H1 (cell line): ENCODE results near the gene PHLDA3. TPM values are rescaled to one million over a fixed set of nuclear protein-coding genes. Genes with fewer than 3 reads are reported as not detected.

Experiments
- CHD2 ChIP-seq: IDR thresholded peaks from 2 replicates; pipeline ENCODE4 v1.6.1; 2012; ENCODE audit warnings: low read length, improper control_type of control experiment
- CHD7 ChIP-seq: fragments of 300-600 bp; sonication (generic); IDR thresholded peaks from 2 replicates; pipeline ENCODE4 v1.7.1; 2012; ENCODE audit warnings: low read length, moderate library complexity, mild to moderate bottlenecking, inconsistent platforms; ENCODE audit not compliant: insufficient replicate concordance
- EP300 ChIP-seq, 2 experiments: IDR thresholded peaks; 1 replicate in 1 of 2; 2 replicates in 1 of 2; pipeline ENCODE4 v1.6.1; 2011 to 2012; ENCODE audit warnings: low read depth in 2 of 2, low read length in 2 of 2, mild to moderate bottlenecking in 2 of 2, borderline replicate concordance in 1 of 2, inconsistent platforms in 1 of 2, moderate library complexity in 1 of 2
- NANOG ChIP-seq: IDR thresholded peaks from 2 replicates; pipeline ENCODE4 v1.6.1; 2011; ENCODE audit warnings: low read length, low read depth, mild to moderate bottlenecking, inconsistent platforms; ENCODE audit not compliant: insufficient read depth, poor library complexity, severe bottlenecking
- RAD21 ChIP-seq, 2 experiments: IDR thresholded peaks in 1 of 2; conservative IDR thresholded peaks in 1 of 2; 2 replicates each; pipeline ENCODE4 v1.6.1; 2011; ENCODE audit warnings: low read depth in 2 of 2, low read length in 2 of 2, improper control_type of control experiment in 1 of 2, inconsistent platforms in 1 of 2, mild to moderate bottlenecking in 1 of 2, moderate library complexity in 1 of 2
- SP4 ChIP-seq: IDR thresholded peaks from 2 replicates; pipeline ENCODE4 v1.6.1; 2012; ENCODE audit warnings: low read length, inconsistent platforms
- SUZ12 ChIP-seq: fragments of 200-600 bp; sonication (generic); IDR thresholded peaks from 2 replicates; pipeline ENCODE4 v1.6.1; 2012; ENCODE audit warnings: mild to moderate bottlenecking, inconsistent platforms, low read length, moderate library complexity, mixed read lengths
- polyA plus RNA-seq, 7 experiments: library from polyadenylated mRNA; depleted of rRNA in 3 of 7; stranded (reverse) in 5 of 7; unstranded in 2 of 7; fragments of >200 nt in 5 of 7; fragments of 200-250 nt in 2 of 7; gene quantifications; 1 replicate in 5 of 7; 2 replicates in 1 of 7; 4 replicates in 1 of 7; pipeline versions ENCODE4 v1.2.1 to v1.2.3, GENCODE V29; 2011 to 2013; ENCODE audit warnings: missing spikeins in 2 of 7, mixed read lengths in 2 of 7
- total RNA-seq: library from RNA; stranded (reverse); fragmentation: NEBNext Ultra II Directional; extraction: Animal tissue kit (Norgen Biotek cat#: 25700); gene quantifications from 2 replicates; pipeline ENCODE4 v1.2.1, GENCODE V29; 2021

The PHLDA3 gene
- total and polyA plus RNA-seq, 2 of the 8 experiments (the other 6 are each of a cell fraction or from before 2014, with no cell fraction given): 25.5 to 27.5 TPM

DNA sequence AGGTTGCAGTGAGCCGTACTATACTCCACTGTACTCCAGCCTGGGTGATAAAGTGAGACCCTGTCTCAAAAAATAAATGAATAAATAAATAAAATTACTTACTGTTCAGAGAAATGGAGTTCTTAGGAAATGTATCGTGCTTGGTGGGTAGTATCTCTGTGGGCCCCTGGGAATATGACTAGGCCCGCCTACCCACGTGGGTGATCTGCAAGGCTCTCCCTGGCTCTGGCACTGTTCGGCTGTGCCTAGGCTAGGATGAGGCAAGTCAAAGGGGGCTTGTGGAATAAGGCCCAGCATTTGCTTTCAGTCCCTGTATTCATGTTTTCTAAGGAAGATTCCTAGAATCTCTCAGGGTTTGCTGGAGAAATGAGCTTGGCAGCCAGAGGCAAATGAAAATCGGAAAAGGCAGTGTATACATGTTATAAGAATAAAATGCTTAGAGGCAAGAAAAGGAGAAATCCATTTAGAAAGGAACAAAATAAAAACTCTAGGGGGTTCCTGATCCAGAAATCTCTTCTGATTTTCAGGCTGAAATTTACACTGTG is 42.5 kb upstream of the PHLDA3 start (continued):
- TF ChIP-seq CHD7 (no peak), CHD2 (no peak), SUZ12 (no peak), SP4 (no peak), RAD21 (IDR thresholded peaks at IDR 0.05 in 1 of 2, conservative IDR thresholded peaks at IDR 0.05 in 1 of 2; ENCODE audit: low read depth in 2 of 2, low read length in 2 of 2) (no peak), EP300 (IDR thresholded peaks at IDR 0.05; ENCODE audit: borderline replicate concordance in 1 of 2, low read depth in 2 of 2, low read length in 2 of 2) (no peak), NANOG (no peak)
- TF ChIP-seq, all 59 proteins: peak for 0
